HEK293 (cell line): Measurements from ENCODE around the gene FGL2.
"Not testable (repeated sequence)": the region's sequence is repeated elsewhere in the genome, so short reads cannot be mapped to it uniquely, and the experiment has no call there.

Experiments
- CTCF ChIA-PET: fragments of 350-600 bp; formaldehyde crosslinking; extraction: SDS; loops from one replicate; lab custom pipeline; 2021; ENCODE audit warnings: antibody characterized with exemption; lab: Yijun Ruan, JAX
- POLR2A ChIA-PET: fragments of 300-600 bp; formaldehyde crosslinking; extraction: SDS; loops from one replicate; lab custom pipeline; 2020; ENCODE audit warnings: antibody characterized with exemption, inconsistent platforms; lab: Yijun Ruan, JAX
- H3K27ac ChIP-seq: fragments of 200-500 bp; sonication (Bioruptor generic); 2 replicates; pipeline ENCODE4 v1.5.1; 2014; ENCODE audit warnings: low read depth, low read length, control low read depth, inconsistent platforms; ENCODE audit errors: extremely low read depth
- H3K36me3 ChIP-seq, 2 experiments: fragments of 200-500 bp in 1 of 2; sonication (Bioruptor generic) in 1 of 2; 1 replicate in 1 of 2; 2 replicates in 1 of 2; pipeline ENCODE4 v1.5.1; 2014 to 2017; ENCODE audit warnings: inconsistent platforms in 2 of 2, low read length in 2 of 2; ENCODE audit not compliant: control insufficient read depth in 2 of 2, insufficient read depth in 1 of 2
- H3K4me1 ChIP-seq: fragments of 200-500 bp; sonication (Bioruptor generic); 2 replicates; pipeline ENCODE4 v1.5.1; 2014; ENCODE audit warnings: mild to moderate bottlenecking, low read length, inconsistent platforms; ENCODE audit not compliant: control insufficient read depth, insufficient read depth
- H3K4me3 ChIP-seq: 2 replicates; pipeline ENCODE4 v1.5.1; 2011; ENCODE audit warnings: low read depth, mild to moderate bottlenecking, control low read depth, low read length, moderate library complexity
- H3K9me3 ChIP-seq: fragments of 200-500 bp; sonication (Bioruptor generic); 2 replicates; pipeline ENCODE4 v1.5.1; 2014; ENCODE audit warnings: low read depth, low read length, inconsistent platforms; ENCODE audit not compliant: control insufficient read depth, insufficient read depth
- GFI1B ChIP-seq: fragments of 450-650 bp; formaldehyde crosslinking; IDR thresholded peaks from 2 replicates; pipeline ENCODE4 v1.5.1; 2016; ENCODE audit warnings: missing biosample characterization, missing genetic modification characterization
- HOXD13 ChIP-seq: sonication (generic); formaldehyde crosslinking; IDR thresholded peaks from 2 replicates; pipeline ENCODE4 v1.8.0; 2022; ENCODE audit warnings: missing genetic modification reagents, borderline replicate concordance
- MEIS1 ChIP-seq: sonication (generic); formaldehyde crosslinking; IDR thresholded peaks from 2 replicates; pipeline ENCODE4 v1.8.1; 2022; ENCODE audit warnings: missing genetic modification reagents, mild to moderate bottlenecking, borderline replicate concordance
- PRDM1 ChIP-seq: fragments of 450-650 bp; formaldehyde crosslinking; IDR thresholded peaks from 2 replicates; pipeline ENCODE4; 2016; ENCODE audit warnings: missing biosample characterization, missing genetic modification characterization
- ZNF221 ChIP-seq: fragments of 450-650 bp; formaldehyde crosslinking; IDR thresholded peaks from 2 replicates; pipeline ENCODE4 v1.5.1; 2017; ENCODE audit warnings: missing biosample characterization, missing genetic modification characterization, borderline replicate concordance
- ZNF280C ChIP-seq: fragments of 450-650 bp; formaldehyde crosslinking; IDR thresholded peaks from 2 replicates; pipeline ENCODE4 v1.5.1; 2016; ENCODE audit warnings: missing biosample characterization, missing genetic modification characterization
- ZNF350 ChIP-seq: fragments of 450-650 bp; formaldehyde crosslinking; IDR thresholded peaks from 2 replicates; pipeline ENCODE4 v1.5.0; 2017; ENCODE audit warnings: missing biosample characterization, mild to moderate bottlenecking, missing genetic modification characterization
- ZNF660 ChIP-seq: fragments of 450-650 bp; IDR thresholded peaks from 2 replicates; pipeline ENCODE4 v1.5.1; 2018; ENCODE audit warnings: missing biosample characterization, mild to moderate bottlenecking, missing genetic modification characterization
- TF ChIP-seq, protein P1 (sequence below): fragments of 450-650 bp; formaldehyde crosslinking; IDR thresholded peaks from 2 replicates; pipeline ENCODE4 v1.5.1; 2016; ENCODE audit warnings: missing biosample characterization, missing genetic modification characterization, borderline replicate concordance

Gene FGL2

DNA sequence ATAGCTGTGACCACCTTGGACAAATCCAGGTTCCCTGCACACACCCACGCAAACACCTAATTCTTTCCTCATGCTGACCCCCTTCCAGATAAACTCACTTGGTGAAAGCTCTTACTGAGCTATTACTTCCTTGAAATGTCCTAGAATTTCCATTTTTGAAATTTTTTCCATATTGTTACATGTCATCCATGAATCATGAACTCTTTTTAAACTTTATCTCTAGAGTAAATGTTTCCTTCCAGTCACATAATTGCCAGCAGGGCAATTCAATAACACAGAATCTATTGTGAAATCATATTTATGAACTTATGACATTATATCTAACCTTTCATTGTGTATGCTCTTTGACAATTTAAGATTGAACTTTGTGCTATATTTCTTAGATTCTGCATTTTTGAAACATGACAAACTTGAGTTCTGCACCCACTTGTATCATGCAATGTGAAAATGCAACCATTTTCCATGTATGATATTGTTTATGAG, 26.8 kb upstream of the FGL2 start:
- no peaks in the 10 kb centered on the region for H3K36me3 ChIP-seq
- ChIA-PET CTCF (no interaction called here), POLR2A (no interaction called here)
- no peak overlapping the region for H3K4me3 ChIP-seq
- TF ChIP-seq ZNF350 (tag by site-specific recombination) (no peak), MEIS1 (no peak), PRDM1 (tag by site-specific recombination) (0 out of 2 replicates have a peak, but pooled peaks have one; percentile 1)
- TF ChIP-seq, protein P1, sequence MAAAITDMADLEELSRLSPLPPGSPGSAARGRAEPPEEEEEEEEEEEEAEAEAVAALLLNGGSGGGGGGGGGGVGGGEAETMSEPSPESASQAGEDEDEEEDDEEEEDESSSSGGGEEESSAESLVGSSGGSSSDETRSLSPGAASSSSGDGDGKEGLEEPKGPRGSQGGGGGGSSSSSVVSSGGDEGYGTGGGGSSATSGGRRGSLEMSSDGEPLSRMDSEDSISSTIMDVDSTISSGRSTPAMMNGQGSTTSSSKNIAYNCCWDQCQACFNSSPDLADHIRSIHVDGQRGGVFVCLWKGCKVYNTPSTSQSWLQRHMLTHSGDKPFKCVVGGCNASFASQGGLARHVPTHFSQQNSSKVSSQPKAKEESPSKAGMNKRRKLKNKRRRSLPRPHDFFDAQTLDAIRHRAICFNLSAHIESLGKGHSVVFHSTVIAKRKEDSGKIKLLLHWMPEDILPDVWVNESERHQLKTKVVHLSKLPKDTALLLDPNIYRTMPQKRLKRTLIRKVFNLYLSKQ (tag by site-specific recombination): no peak
- TF ChIP-seq, all 188 proteins: peak for 1
- H3K9me3 ChIP-seq: no peaks in the 10 kb centered on the region
- no peaks in the 10 kb centered on the region for H3K4me1 ChIP-seq
- no peak overlapping the region for H3K27ac ChIP-seq

DNA sequence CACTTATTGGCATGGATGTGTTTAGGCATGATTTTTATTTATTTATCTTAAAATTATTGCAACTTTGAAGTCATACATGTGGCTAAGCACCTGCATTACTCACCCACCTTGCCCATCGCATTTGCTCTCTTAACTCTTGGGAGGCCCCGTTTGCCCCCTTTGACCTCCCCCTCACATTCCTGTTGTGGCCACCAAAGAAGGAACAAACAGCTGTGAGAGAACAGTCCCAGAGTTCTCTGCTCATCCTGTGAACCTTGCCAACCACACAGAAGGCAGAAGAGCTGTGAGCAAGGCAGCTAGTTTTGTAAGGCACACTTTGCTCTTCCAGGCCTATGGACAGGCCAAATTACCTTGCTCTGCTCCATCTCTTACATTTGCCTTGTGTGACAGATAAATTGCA, 23.6 kb upstream of the FGL2 start:
- no peak for TF ChIP-seq ZNF280C (tag by site-specific recombination)
- no peaks in the 10 kb centered on the region for H3K9me3 ChIP-seq
- ChIA-PET POLR2A (no interaction called here), CTCF (interaction anchor here (0.6 kb wide), 1 partner anchor 23 kb away, joined by 3 read pairs; no protein-coding TSS in a partner anchor)
- no peaks in the 10 kb centered on the region for H3K4me1 ChIP-seq
- H3K4me3 ChIP-seq: no peak overlapping the region
- no peaks in the 10 kb centered on the region for H3K36me3 ChIP-seq
- no peak overlapping the region for H3K27ac ChIP-seq

DNA sequence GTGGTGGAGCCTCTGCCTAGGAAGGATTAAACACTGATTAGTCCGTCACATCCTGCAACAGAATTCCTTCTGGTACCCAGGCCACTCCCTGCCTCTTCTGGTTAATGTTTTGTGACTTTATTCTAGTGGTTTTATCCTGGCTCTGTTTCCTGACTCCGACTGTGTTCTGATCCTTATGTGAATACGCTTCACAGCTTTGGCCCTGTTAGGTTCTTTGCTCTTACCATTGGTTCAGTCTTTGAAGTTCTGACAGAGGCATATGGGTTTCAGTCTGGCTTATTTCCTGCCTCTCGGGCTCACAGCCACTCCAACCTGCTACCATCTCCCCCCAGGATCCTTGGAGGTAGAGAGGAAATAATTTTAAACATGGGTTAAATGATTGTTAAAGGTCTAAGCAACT, 23.2 kb upstream of the FGL2 start:
- H3K4me3 ChIP-seq: no peak overlapping the region
- no peaks in the 10 kb centered on the region for H3K4me1 ChIP-seq
- ChIA-PET POLR2A (no interaction called here), CTCF (no interaction called here)
- no peaks in the 10 kb centered on the region for H3K36me3 ChIP-seq
- no peak for TF ChIP-seq ZNF660 (tag by site-specific recombination)
- TF ChIP-seq HOXD13 (CRISPR knock-in tag): no peak
- no peak overlapping the region for H3K27ac ChIP-seq
- H3K9me3 ChIP-seq: no peaks in the 10 kb centered on the region

- TF ChIP-seq GFI1B (tag by site-specific recombination) (no peak), ZNF221 (no peak)
- ChIA-PET CTCF (no interaction called here), POLR2A (no interaction called here)
- Histone ChIP-seq H3K27ac (no peak overlapping the region), H3K9me3 (no peaks in the 10 kb centered on the region), H3K4me3 (no peak overlapping the region), H3K36me3 (no peaks in the 10 kb centered on the region), H3K4me1 (no peaks in the 10 kb centered on the region)
Measured at GRCh38 chr7:77222065-77222464, 22.4 kb upstream of the FGL2 start.

- H3K4me1 ChIP-seq, CTCF ChIA-PET, H3K36me3 ChIP-seq, H3K4me3 ChIP-seq, POLR2A ChIA-PET, H3K27ac ChIP-seq, H3K9me3 ChIP-seq: not testable (repeated sequence)
Measured at GRCh38 chr7:77219701-77220331, 20.2 kb upstream of the FGL2 start.
